Tibial nerve (tissue), 4 donors: ENCODE results near the gene RIMS1. TPM values are rescaled to one million over a fixed set of nuclear protein-coding genes. Genes with fewer than 3 reads are reported as not detected.

Source experiments
- DNase-seq, 2 donors: peaks; one replicate each; pipeline ENCODE4 v3.0.0-alpha.2; 2019; ENCODE audit warnings: low spot score in 2 of 2
- H3K27ac ChIP-seq, 4 donors: fragments of 200-600 bp; sonication (generic) in 3 of 4; one replicate each; pipeline ENCODE4 v1.5.1; 2017 to 2019; ENCODE audit warnings: mild to moderate bottlenecking in 1 of 4
- H3K27me3 ChIP-seq, 2 donors: fragments of 200-600 bp; sonication (generic) in 1 of 2; one replicate each; pipeline versions ENCODE4 v1.5.1 to v1.6.0; 2017 to 2019
- H3K36me3 ChIP-seq, 3 donors: fragments of 200-600 bp; sonication (generic); one replicate each; pipeline ENCODE4 v1.5.1; 2018 to 2019
- H3K4me1 ChIP-seq, 4 donors: fragments of 200-600 bp; sonication (generic) in 3 of 4; one replicate each; pipeline ENCODE4 v1.5.1; 2017 to 2019
- H3K4me3 ChIP-seq, 4 donors: fragments of 200-600 bp; sonication (generic) in 3 of 4; one replicate each; pipeline ENCODE4 v1.5.1; 2017 to 2019; ENCODE audit warnings: mild to moderate bottlenecking in 1 of 4, moderate library complexity in 1 of 4
- H3K9me3 ChIP-seq, 4 donors: fragments of 200-600 bp; sonication (generic) in 3 of 4; one replicate each; pipeline ENCODE4 v1.5.1; 2017 to 2019
- CTCF ChIP-seq, 5 experiments: fragments of 200-600 bp in 3 of 5; fragments of 450-650 bp in 2 of 5; sonication (generic) in 3 of 5; IDR thresholded peaks; one replicate each; pipeline ENCODE4 v1.5.1; 2016 to 2019; ENCODE audit warnings: antibody characterized with exemption in 5 of 5, mild to moderate bottlenecking in 3 of 5, moderate library complexity in 2 of 5
- EP300 ChIP-seq, 2 donors: sonication (generic); formaldehyde crosslinking; IDR thresholded peaks; one replicate each; pipeline ENCODE4 v1.6.1; 2017; ENCODE audit warnings: antibody characterized with exemption in 2 of 2, mild to moderate bottlenecking in 1 of 2
- POLR2A ChIP-seq, 2 donors: fragments of 450-650 bp; IDR thresholded peaks; one replicate each; pipeline ENCODE4 v1.6.1; 2017; ENCODE audit warnings: antibody characterized with exemption in 2 of 2, mild to moderate bottlenecking in 2 of 2, moderate library complexity in 2 of 2
- WGBS, 2 donors: methylation state at CpG; one replicate each; pipeline ENCODE4 v1.1.5; 2018; 5-methylcytosine and 5-hydroxymethylcytosine counted together
- total RNA-seq, 4 donors: library from RNA; depleted of rRNA; stranded (reverse); fragments of >200 nt; gene quantifications; one replicate each; pipeline ENCODE4 v1.1.0, GENCODE V29; 2016

RIMS1 gene
- total RNA-seq: 1 to 10 TPM; 1.3 to 5.1 (median 3.3) TPM

GRCh38 chr6:71886184-71887005, at the start of gene RIMS1:
RIMS1 (plus strand) TSS chr6:71886550; CDS start chr6:71887024, 474 bp downstream.
- no peak for TF ChIP-seq EP300 (IDR thresholded peaks at IDR 0.05)
- TF ChIP-seq POLR2A (IDR thresholded peaks at IDR 0.05): no peak
- TF ChIP-seq CTCF (IDR thresholded peaks at IDR 0.05): no peak
- no peaks in the 10 kb centered on the region for H3K36me3 ChIP-seq
- H3K9me3 ChIP-seq: no peaks in the 10 kb centered on the region
- DNase-seq: no peak
- 1 to 3% methylated on average over 49 to 51 of the region's 70 CpGs for WGBS, 2 donors
- H3K27me3 ChIP-seq: peaks cover 0 to 28% of the 10 kb centered on the region in 2 donors
- H3K27ac ChIP-seq: no peak within 1 kb of the TSS
- H3K4me1 ChIP-seq: peaks cover 0 to 10% (median 2%) of the 10 kb centered on the region in 4 donors
- peak within 1 kb of the TSS in 3 of 4 donors; percentile 31 to 54 (median 33) for H3K4me3 ChIP-seq

GRCh38 chr6:71851214-71851613, 35.1 kb upstream of the RIMS1 start:
- Histone ChIP-seq H3K27ac (no peak overlapping the region), H3K27me3 (no peaks in the 10 kb centered on the region), H3K4me3 (no peak overlapping the region), H3K36me3 (no peaks in the 10 kb centered on the region), H3K9me3 (no peaks in the 10 kb centered on the region), H3K4me1 (no peaks in the 10 kb centered on the region)
- no peak for DNase-seq
- no peak for TF ChIP-seq CTCF (IDR thresholded peaks at IDR 0.05)
- WGBS, 2 donors: 66 to 71% methylated on average over 1 of the region's 1 CpG

- Histone ChIP-seq H3K4me1 (no peaks in the 10 kb centered on the region), H3K27me3 (no peaks in the 10 kb centered on the region), H3K27ac (no peak overlapping the region), H3K36me3 (no peaks in the 10 kb centered on the region), H3K9me3 (no peaks in the 10 kb centered on the region), H3K4me3 (no peak overlapping the region)
- WGBS, 2 donors: 84 to 94% methylated on average over 3 of the region's 3 CpGs
- TF ChIP-seq CTCF (IDR thresholded peaks at IDR 0.05) (no peak), EP300 (IDR thresholded peaks at IDR 0.05) (no peak), POLR2A (IDR thresholded peaks at IDR 0.05) (no peak)
- no peak for DNase-seq
Observed at GRCh38 chr6:71852948-71853347, 33.4 kb upstream of the RIMS1 start.

- Histone ChIP-seq H3K27ac (no peak overlapping the region), H3K9me3 (no peaks in the 10 kb centered on the region), H3K4me3 (no peak overlapping the region), H3K36me3 (no peaks in the 10 kb centered on the region), H3K27me3 (no peaks in the 10 kb centered on the region), H3K4me1 (no peaks in the 10 kb centered on the region)
- 33 to 63% methylated on average over 3 of the region's 3 CpGs for WGBS, 2 donors
- no peak for TF ChIP-seq EP300 (IDR thresholded peaks at IDR 0.05)
- no peak for TF ChIP-seq CTCF (IDR thresholded peaks at IDR 0.05)
- no peak for DNase-seq
Observed at GRCh38 chr6:71855406-71855805, 30.9 kb upstream of the RIMS1 start.

- no peak overlapping the region for H3K27ac ChIP-seq
- no peaks in the 10 kb centered on the region for H3K9me3 ChIP-seq
- H3K4me1 ChIP-seq: no peaks in the 10 kb centered on the region
- DNase-seq: no peak
- no peak overlapping the region for H3K4me3 ChIP-seq
- no peaks in the 10 kb centered on the region for H3K36me3 ChIP-seq
- H3K27me3 ChIP-seq: no peaks in the 10 kb centered on the region
- no peak for TF ChIP-seq POLR2A (IDR thresholded peaks at IDR 0.05)
- no peak for TF ChIP-seq CTCF (IDR thresholded peaks at IDR 0.05)
- TF ChIP-seq EP300 (IDR thresholded peaks at IDR 0.05): no peak
Observed at GRCh38 chr6:71879016-71879415, 7.3 kb upstream of the RIMS1 start.
